ENCODE results near the gene UBE2E2.

DNA sequence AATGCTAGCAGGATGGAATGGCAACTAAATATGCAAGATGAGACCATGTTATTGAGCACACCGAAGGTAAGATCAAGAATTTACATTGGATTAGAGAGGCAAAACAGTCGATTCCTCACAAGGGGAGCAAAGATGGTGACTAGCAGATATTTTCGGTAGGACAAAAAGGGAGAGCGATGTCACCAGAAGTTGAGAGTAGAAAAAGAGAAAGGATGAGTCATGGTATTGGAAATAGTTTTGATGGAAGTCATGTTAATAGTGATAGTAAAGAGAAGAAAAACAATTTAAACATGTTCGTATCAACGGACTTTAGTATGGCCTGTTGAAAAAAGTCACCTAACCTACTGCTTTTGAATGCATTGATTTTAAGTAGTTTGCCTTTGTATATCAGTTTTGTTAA lies 55.0 kb downstream of the UBE2E2 start:
- TF ChIP-seq, protein P1, sequence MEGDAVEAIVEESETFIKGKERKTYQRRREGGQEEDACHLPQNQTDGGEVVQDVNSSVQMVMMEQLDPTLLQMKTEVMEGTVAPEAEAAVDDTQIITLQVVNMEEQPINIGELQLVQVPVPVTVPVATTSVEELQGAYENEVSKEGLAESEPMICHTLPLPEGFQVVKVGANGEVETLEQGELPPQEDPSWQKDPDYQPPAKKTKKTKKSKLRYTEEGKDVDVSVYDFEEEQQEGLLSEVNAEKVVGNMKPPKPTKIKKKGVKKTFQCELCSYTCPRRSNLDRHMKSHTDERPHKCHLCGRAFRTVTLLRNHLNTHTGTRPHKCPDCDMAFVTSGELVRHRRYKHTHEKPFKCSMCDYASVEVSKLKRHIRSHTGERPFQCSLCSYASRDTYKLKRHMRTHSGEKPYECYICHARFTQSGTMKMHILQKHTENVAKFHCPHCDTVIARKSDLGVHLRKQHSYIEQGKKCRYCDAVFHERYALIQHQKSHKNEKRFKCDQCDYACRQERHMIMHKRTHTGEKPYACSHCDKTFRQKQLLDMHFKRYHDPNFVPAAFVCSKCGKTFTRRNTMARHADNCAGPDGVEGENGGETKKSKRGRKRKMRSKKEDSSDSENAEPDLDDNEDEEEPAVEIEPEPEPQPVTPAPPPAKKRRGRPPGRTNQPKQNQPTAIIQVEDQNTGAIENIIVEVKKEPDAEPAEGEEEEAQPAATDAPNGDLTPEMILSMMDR (IDR thresholded peaks at IDR 0.05 in 4 of 5, conservative IDR thresholded peaks at IDR 0.05 in 1 of 5) = no peak
- no peak for TF ChIP-seq POLR2A (IDR thresholded peaks at IDR 0.05)

Data from gastrocnemius medialis (tissue), 4 donors.